Activated T-helper 1 cell treated with anti-CD3 and anti-CD28 coated beads, Interleukin-12 subunit alpha, Interleukin-12 subunit beta, Interleukin-2, Interleukin-4 antibody, amounts not matched to agents 30 ng/mL and 10 ng/mL and 1 ng/mL, durations not matched to agents 14 hours and 24 hours and 36 hours (primary cell): ENCODE results near the gene FOXO4. TPM values are rescaled to one million over a fixed set of nuclear protein-coding genes. Genes with fewer than 3 reads are reported as not detected.
A peak's percentile ranks its signal among the peaks of the same experiment; 100 is the strongest.

Experiments
- DNase-seq: peaks from one replicate; pipeline ENCODE4 v3.0.0; 2021; ENCODE audit warnings: low spot score
- H3K27ac Mint-ChIP-seq: one replicate; pipeline ENCODE4 v1.8.0; 2021; ENCODE audit warnings: mild to moderate bottlenecking, mixed read lengths
- H3K27me3 Mint-ChIP-seq: one replicate; pipeline ENCODE4 v1.8.0; 2022; ENCODE audit warnings: mild to moderate bottlenecking, moderate library complexity, mixed read lengths; ENCODE audit not compliant: insufficient read depth
- H3K36me3 Mint-ChIP-seq: one replicate; pipeline ENCODE4 v1.8.0; 2021; ENCODE audit warnings: low read depth, mixed read lengths
- H3K4me1 Mint-ChIP-seq: one replicate; pipeline ENCODE4 v1.8.0; 2021; ENCODE audit warnings: low read depth, mixed read lengths
- H3K4me3 Mint-ChIP-seq: one replicate; pipeline ENCODE4 v1.8.0; 2021; ENCODE audit warnings: mild to moderate bottlenecking, moderate library complexity, mixed read lengths
- H3K9me3 Mint-ChIP-seq: one replicate; pipeline ENCODE4 v1.8.0; 2021; ENCODE audit warnings: mixed read lengths
- intact Hi-C: fragments of 100-400 bp; cut with micrococcal nuclease; formaldehyde crosslinking; loops from one replicate; pipeline ENCODE4 v1.15.1; 2024
- total RNA-seq: library from RNA; stranded (reverse); gene quantifications from 2 replicates; pipeline ENCODE4 v1.2.3, GENCODE V29; 2022

The FOXO4 gene
- total RNA-seq, 1 donor from 2014 or later, result 11.9 TPM

- H3K27me3 Mint-ChIP-seq, result no peaks in the 10 kb centered on the region
- peaks cover 16% of the 10 kb centered on the region for H3K4me1 Mint-ChIP-seq
- DNase-seq, result no peak
- intact Hi-C loops, result loop anchor here (1.0 to 10.0 kb wide), 9 partner anchors 8 to 984 kb away; partner anchors contain the start of genes CXCR3, FOXO4, IGBP1 and IL2RG
- H3K9me3 Mint-ChIP-seq, result no peaks in the 10 kb centered on the region
- peak overlapping the region; percentile 29 for H3K27ac Mint-ChIP-seq
- H3K4me3 Mint-ChIP-seq, result peak overlapping the region; percentile 85
- peaks cover 18% of the 10 kb centered on the region for H3K36me3 Mint-ChIP-seq
Measured at GRCh38 chrX:71118985-71119535, 23.4 kb downstream of the FOXO4 start.

- DNase-seq, result no peak
- peaks cover 19% of the 10 kb centered on the region for H3K4me1 Mint-ChIP-seq
- H3K9me3 Mint-ChIP-seq, result no peaks in the 10 kb centered on the region
- intact Hi-C loops, result no loop called here
- H3K27me3 Mint-ChIP-seq, result peaks cover 1% of the 10 kb centered on the region
- peak overlapping the region; percentile 40 for H3K27ac Mint-ChIP-seq
- H3K36me3 Mint-ChIP-seq, result peaks cover 61% of the 10 kb centered on the region
- H3K4me3 Mint-ChIP-seq, result no peak overlapping the region
Measured at GRCh38 chrX:71128166-71128833, 32.6 kb downstream of the FOXO4 start.

- H3K4me3 Mint-ChIP-seq, result peak overlapping the region; percentile 46
- no peaks in the 10 kb centered on the region for H3K9me3 Mint-ChIP-seq
- intact Hi-C loops, result loop anchor here (1.0 kb wide), 6 partner anchors 11 to 159 kb away; partner anchors contain the start of genes IL2RG, MED12 and SNX12
- peaks cover 57% of the 10 kb centered on the region for H3K36me3 Mint-ChIP-seq
- H3K27me3 Mint-ChIP-seq, result peaks cover 1% of the 10 kb centered on the region
- peak overlapping the region; percentile 63 for H3K27ac Mint-ChIP-seq
- DNase-seq, result peak; percentile 61
- peaks cover 19% of the 10 kb centered on the region for H3K4me1 Mint-ChIP-seq
Measured at GRCh38 chrX:71128915-71129765, 33.5 kb downstream of the FOXO4 start.

- Mint-ChIP-seq H3K4me1 (peaks cover 19% of the 10 kb centered on the region), H3K9me3 (no peaks in the 10 kb centered on the region), H3K27ac (no peak overlapping the region), H3K36me3 (peaks cover 59% of the 10 kb centered on the region), H3K27me3 (peaks cover 1% of the 10 kb centered on the region), H3K4me3 (no peak overlapping the region)
- no peak for DNase-seq
- intact Hi-C loops, result no loop called here
Measured at GRCh38 chrX:71131510-71131909, 35.9 kb downstream of the FOXO4 start.

GRCh38 chrX:71140440-71140839 lies 44.8 kb downstream of the FOXO4 start:
- H3K27ac Mint-ChIP-seq, result no peak overlapping the region
- intact Hi-C loops, result loop anchor here (5.0 kb wide), 1 partner anchor 37 kb away; no protein-coding TSS in a partner anchor
- H3K9me3 Mint-ChIP-seq, result no peaks in the 10 kb centered on the region

GRCh38 chrX:71143508-71143907 lies 47.9 kb downstream of the FOXO4 start:
- H3K9me3 Mint-ChIP-seq, result no peaks in the 10 kb centered on the region
- H3K4me3 Mint-ChIP-seq, result no peak overlapping the region
- intact Hi-C loops, result loop anchor here (5.0 kb wide), 1 partner anchor 34 kb away; no protein-coding TSS in a partner anchor
- H3K4me1 Mint-ChIP-seq, result peaks cover 14% of the 10 kb centered on the region
- peaks cover 14% of the 10 kb centered on the region for H3K36me3 Mint-ChIP-seq
- H3K27ac Mint-ChIP-seq, result no peak overlapping the region
- no peaks in the 10 kb centered on the region for H3K27me3 Mint-ChIP-seq
- no peak for DNase-seq

More at GRCh38 chrX:71140440-71140839, 44.8 kb downstream of the FOXO4 start:
- Mint-ChIP-seq H3K4me3 (no peak overlapping the region), H3K27me3 (no peaks in the 10 kb centered on the region), H3K4me1 (peaks cover 7% of the 10 kb centered on the region), H3K36me3 (peaks cover 35% of the 10 kb centered on the region)
- no peak for DNase-seq

- DNase-seq, result no peak
- H3K4me1 Mint-ChIP-seq, result peaks cover 6% of the 10 kb centered on the region
- H3K9me3 Mint-ChIP-seq, result no peaks in the 10 kb centered on the region
- H3K4me3 Mint-ChIP-seq, result no peak within 1 kb of the TSS
- H3K27ac Mint-ChIP-seq, result no peak within 1 kb of the TSS
- H3K36me3 Mint-ChIP-seq, result peaks cover 7% of the 10 kb centered on the region
- intact Hi-C loops, result loop anchor here (5.0 kb wide), 1 partner anchor 33 kb away; no protein-coding TSS in a partner anchor
- H3K27me3 Mint-ChIP-seq, result no peaks in the 10 kb centered on the region
Measured at GRCh38 chrX:71144651-71145050, 49.0 kb downstream of the FOXO4 start, which contains the start of gene NLGN3. Gene NLGN3 (plus strand): TSS chrX:71144841. CDS start chrX:71147750, 2,909 bp downstream.

- H3K36me3 Mint-ChIP-seq, result peaks cover 3% of the 10 kb centered on the region
- intact Hi-C loops, result no loop called here
- no peaks in the 10 kb centered on the region for H3K9me3 Mint-ChIP-seq
Measured at GRCh38 chrX:71147496-71148277, 52.0 kb downstream of the FOXO4 start.

GRCh38 chrX:71148278-71148663 lies 52.6 kb downstream of the FOXO4 start:
- intact Hi-C loops, result no loop called here
- Mint-ChIP-seq H3K27me3 (no peaks in the 10 kb centered on the region), H3K9me3 (no peaks in the 10 kb centered on the region), H3K4me1 (peaks cover 6% of the 10 kb centered on the region), H3K4me3 (no peak overlapping the region), H3K36me3 (peaks cover 3% of the 10 kb centered on the region), H3K27ac (no peak overlapping the region)
- DNase-seq, result no peak

More at GRCh38 chrX:71147496-71148277, 52.0 kb downstream of the FOXO4 start:
- H3K27me3 Mint-ChIP-seq, result no peaks in the 10 kb centered on the region
- H3K4me3 Mint-ChIP-seq, result no peak overlapping the region
- no peak for DNase-seq
- peaks cover 6% of the 10 kb centered on the region for H3K4me1 Mint-ChIP-seq
- H3K27ac Mint-ChIP-seq, result no peak overlapping the region

- Mint-ChIP-seq H3K27me3 (no peaks in the 10 kb centered on the region), H3K27ac (peak overlapping the region; percentile 12), H3K36me3 (peaks cover 6% of the 10 kb centered on the region), H3K9me3 (no peaks in the 10 kb centered on the region), H3K4me1 (peaks cover 3% of the 10 kb centered on the region), H3K4me3 (no peak overlapping the region)
- DNase-seq, result no peak
- intact Hi-C loops, result no loop called here
Measured at GRCh38 chrX:71151366-71151765, 55.7 kb downstream of the FOXO4 start.
